Uterus (tissue), 4 donors: ENCODE measurements around the gene FLRT3. TPM values are rescaled to one million over a fixed set of nuclear protein-coding genes. Genes with fewer than 3 reads are reported as not detected.

ENCODE experiments used
- DNase-seq, 2 donors: peaks; one replicate each; pipeline ENCODE4 v3.0.0-alpha.2; 2019 to 2020
- H3K27ac ChIP-seq, 2 donors: fragments of 200-600 bp; sonication (generic); 1 replicate in 1 of 2; 2 replicates in 1 of 2; pipeline ENCODE4 v1.5.1; 2016 to 2018
- H3K27me3 ChIP-seq, 2 donors: fragments of 200-600 bp; sonication (generic); one replicate each; pipeline ENCODE4 v1.5.1; 2018 to 2019; ENCODE audit warnings: control low read depth in 1 of 2
- H3K36me3 ChIP-seq, 2 donors: fragments of 200-600 bp; sonication (generic); one replicate each; pipeline ENCODE4 v1.5.1; 2019; ENCODE audit warnings: control low read depth in 1 of 2
- H3K4me1 ChIP-seq, 2 donors: fragments of 200-600 bp; sonication (generic); one replicate each; pipeline ENCODE4 v1.5.1; 2018 to 2019; ENCODE audit warnings: control low read depth in 1 of 2
- H3K4me3 ChIP-seq, 2 donors: fragments of 200-600 bp; sonication (generic); 1 replicate in 1 of 2; 2 replicates in 1 of 2; pipeline ENCODE4 v1.5.1; 2018 to 2019; ENCODE audit warnings: mild to moderate bottlenecking in 1 of 2
- H3K9me3 ChIP-seq, 2 donors: fragments of 200-600 bp; sonication (generic); one replicate each; pipeline ENCODE4 v1.5.1; 2019; ENCODE audit warnings: control low read depth in 1 of 2
- POLR2A ChIP-seq, 2 donors: fragments of 450-650 bp; IDR thresholded peaks; one replicate each; pipeline ENCODE4 v1.6.1; 2016; ENCODE audit warnings: antibody characterized with exemption in 2 of 2, mild to moderate bottlenecking in 1 of 2, moderate library complexity in 1 of 2
- intact Hi-C: fragments of 100-400 bp; cut with DNase I; formaldehyde crosslinking; loops from one replicate; pipeline ENCODE4 v1.15.1; 2023; ENCODE audit warnings: low total_unique reads
- total RNA-seq, 4 donors: library from RNA; depleted of rRNA in 3 of 4; stranded (reverse); fragments of >200 nt in 3 of 4; gene quantifications; one replicate each; pipeline versions ENCODE4 v1.1.0 to v1.2.4, GENCODE V29; 2014 to 2023
- TF ChIP-seq, protein P1 (sequence below), 4 experiments: fragments of 200-600 bp in 2 of 4; fragments of 450-650 bp in 2 of 4; sonication (generic) in 2 of 4; IDR thresholded peaks; one replicate each; pipeline ENCODE4 v1.5.1; 2016 to 2019; ENCODE audit warnings: antibody characterized with exemption in 4 of 4, mild to moderate bottlenecking in 2 of 4, moderate library complexity in 1 of 4
- donor health status: DM: yes; HTN: yes; CAD: no.

Gene FLRT3
- total RNA-seq: 10 to 100 TPM in 1 of 4 donors, 1 to 10 TPM in 2, not detected in 1; 1.8 to 14.4 (median 5.2) TPM

GRCh38 chr20:14337400-14338171 lies at the start of gene FLRT3:
Gene FLRT3 (minus strand): TSS chr20:14337612. CDS start chr20:14327506, 10,106 bp downstream.
- Histone ChIP-seq H3K4me3 (peak within 1 kb of the TSS; percentile 34 to 63), H3K36me3 (no peaks in the 10 kb centered on the region), H3K9me3 (no peaks in the 10 kb centered on the region), H3K4me1 (no peaks in the 10 kb centered on the region), H3K27me3 (no peaks in the 10 kb centered on the region), H3K27ac (peak within 1 kb of the TSS; percentile 51 to 68)
- TF ChIP-seq, protein P1, sequence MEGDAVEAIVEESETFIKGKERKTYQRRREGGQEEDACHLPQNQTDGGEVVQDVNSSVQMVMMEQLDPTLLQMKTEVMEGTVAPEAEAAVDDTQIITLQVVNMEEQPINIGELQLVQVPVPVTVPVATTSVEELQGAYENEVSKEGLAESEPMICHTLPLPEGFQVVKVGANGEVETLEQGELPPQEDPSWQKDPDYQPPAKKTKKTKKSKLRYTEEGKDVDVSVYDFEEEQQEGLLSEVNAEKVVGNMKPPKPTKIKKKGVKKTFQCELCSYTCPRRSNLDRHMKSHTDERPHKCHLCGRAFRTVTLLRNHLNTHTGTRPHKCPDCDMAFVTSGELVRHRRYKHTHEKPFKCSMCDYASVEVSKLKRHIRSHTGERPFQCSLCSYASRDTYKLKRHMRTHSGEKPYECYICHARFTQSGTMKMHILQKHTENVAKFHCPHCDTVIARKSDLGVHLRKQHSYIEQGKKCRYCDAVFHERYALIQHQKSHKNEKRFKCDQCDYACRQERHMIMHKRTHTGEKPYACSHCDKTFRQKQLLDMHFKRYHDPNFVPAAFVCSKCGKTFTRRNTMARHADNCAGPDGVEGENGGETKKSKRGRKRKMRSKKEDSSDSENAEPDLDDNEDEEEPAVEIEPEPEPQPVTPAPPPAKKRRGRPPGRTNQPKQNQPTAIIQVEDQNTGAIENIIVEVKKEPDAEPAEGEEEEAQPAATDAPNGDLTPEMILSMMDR (IDR thresholded peaks at IDR 0.05): peak; percentile 63 to 69 (median 66)
- TF ChIP-seq POLR2A (IDR thresholded peaks at IDR 0.05): peak; percentile 60 to 89
- peak; percentile 69 to 86 for DNase-seq
- intact Hi-C loops: no loop called here

DNA sequence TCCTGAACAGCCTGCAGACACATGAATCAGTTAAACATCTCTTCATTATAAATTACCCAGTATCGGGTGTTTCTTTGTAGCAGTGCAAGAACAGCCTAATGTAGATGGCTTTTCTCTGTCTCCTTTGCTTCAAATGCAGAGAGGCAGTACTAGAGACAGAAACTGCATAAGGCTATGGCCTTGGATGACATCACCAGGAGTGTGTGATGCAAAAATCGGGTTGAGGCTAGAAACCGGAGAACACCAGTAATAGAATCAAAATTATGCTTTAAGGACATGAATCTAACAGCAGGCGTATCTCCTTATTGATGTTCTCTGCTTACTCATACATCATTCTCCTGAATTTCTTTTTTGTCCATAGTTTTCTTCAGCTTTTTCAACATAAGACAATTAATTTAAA lies 49.3 kb upstream of the FLRT3 start:
- no peak for TF ChIP-seq POLR2A (IDR thresholded peaks at IDR 0.05)
- TF ChIP-seq, protein P1 (IDR thresholded peaks at IDR 0.05): no peak
- no peak for DNase-seq
- H3K36me3 ChIP-seq: no peaks in the 10 kb centered on the region
- intact Hi-C loops: no loop called here
- no peaks in the 10 kb centered on the region for H3K9me3 ChIP-seq
- no peak overlapping the region for H3K4me3 ChIP-seq
- H3K4me1 ChIP-seq: no peaks in the 10 kb centered on the region
- no peak overlapping the region for H3K27ac ChIP-seq
- no peaks in the 10 kb centered on the region for H3K27me3 ChIP-seq

GRCh38 chr20:14385176-14385740 lies 47.8 kb upstream of the FLRT3 start:
- no peak overlapping the region for H3K27ac ChIP-seq

DNA sequence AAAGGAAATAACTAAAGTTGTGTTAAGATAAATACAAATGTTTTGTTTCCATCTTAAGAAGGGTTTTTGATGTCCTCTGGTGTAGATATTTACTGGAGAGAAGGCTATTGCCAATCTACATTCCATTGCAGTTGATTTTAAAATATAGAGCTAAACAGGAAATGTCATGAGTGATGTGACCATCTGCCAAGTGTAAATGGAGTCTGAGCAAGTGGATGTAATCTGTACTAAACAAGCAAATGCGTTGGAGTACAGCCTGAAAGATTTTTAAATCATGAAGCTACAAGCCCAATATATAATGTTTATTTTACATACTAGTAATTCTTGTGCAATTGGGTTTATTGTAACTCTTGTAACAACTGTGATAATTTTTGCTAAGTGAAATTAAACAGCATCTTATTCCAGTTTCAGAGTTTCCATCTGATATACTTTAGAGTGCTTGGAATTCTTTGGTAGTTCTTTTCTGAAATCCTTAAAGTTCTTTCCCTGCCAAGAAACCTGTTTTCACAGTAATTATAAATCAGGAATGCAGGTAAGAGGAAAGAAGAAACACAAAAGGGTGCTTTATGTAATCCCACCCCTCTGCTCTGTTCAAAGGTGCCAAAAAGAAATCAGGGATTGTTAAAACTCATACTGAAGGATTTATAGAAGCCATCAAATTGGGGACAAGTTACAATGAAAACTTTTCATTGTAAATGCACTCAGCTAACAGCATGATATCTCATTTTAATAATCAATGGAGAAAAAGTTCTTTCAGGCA lies 47.2 kb upstream of the FLRT3 start:
- intact Hi-C loops: no loop called here
- Histone ChIP-seq H3K27ac (no peak overlapping the region), H3K27me3 (no peaks in the 10 kb centered on the region), H3K4me1 (no peaks in the 10 kb centered on the region), H3K4me3 (no peak overlapping the region), H3K9me3 (no peaks in the 10 kb centered on the region), H3K36me3 (no peaks in the 10 kb centered on the region)
- TF ChIP-seq, protein P1 (IDR thresholded peaks at IDR 0.05): no peak
- TF ChIP-seq POLR2A (IDR thresholded peaks at IDR 0.05): no peak
- no peak for DNase-seq

More at GRCh38 chr20:14385176-14385740, 47.8 kb upstream of the FLRT3 start:
- Histone ChIP-seq H3K4me1 (no peaks in the 10 kb centered on the region), H3K27me3 (no peaks in the 10 kb centered on the region), H3K4me3 (no peak overlapping the region), H3K36me3 (no peaks in the 10 kb centered on the region), H3K9me3 (no peaks in the 10 kb centered on the region)
- intact Hi-C loops: no loop called here
- TF ChIP-seq POLR2A (IDR thresholded peaks at IDR 0.05): no peak
- TF ChIP-seq, protein P1 (IDR thresholded peaks at IDR 0.05): no peak
- DNase-seq: no peak
